Fibroblast of the aortic adventitia (primary cell): ENCODE results near the gene FREY1. TPM values are rescaled to one million over a fixed set of nuclear protein-coding genes. Genes with fewer than 3 reads are reported as not detected.
A peak's percentile ranks its signal among the peaks of the same experiment; 100 is the strongest.

ENCODE experiments used
- DNase-seq: peaks from one replicate; pipeline ENCODE4 v3.0.0-alpha.2; 2010; ENCODE audit warnings: low read depth
- H3K4me3 ChIP-seq: 2 replicates; pipeline ENCODE4 v1.5.1; 2011; ENCODE audit warnings: low read depth, mild to moderate bottlenecking, control low read depth, low read length, moderate library complexity
- CTCF ChIP-seq: IDR thresholded peaks from 2 replicates; pipeline ENCODE4 v1.5.1; 2011; ENCODE audit warnings: mild to moderate bottlenecking, low read length, control low read depth, inconsistent platforms; ENCODE audit not compliant: insufficient read depth
- total RNA-seq: library from RNA; depleted of rRNA; stranded (reverse); fragments of >200 nt; gene quantifications from 2 replicates; pipeline ENCODE4 v1.2.3, GENCODE V29; 2012; ENCODE audit warnings: low replicate concordance

FREY1 gene
- 1.6 TPM in 1 of 2 replicates, not detected in the other for total RNA-seq

- TF ChIP-seq CTCF, result no peak
- no peak for DNase-seq
- H3K4me3 ChIP-seq, result no peak within 1 kb of the TSS
These were observed at the start of gene FREY1 for GRCh38 chr11:45906965-45907611. Gene FREY1 (minus strand): TSS chr11:45907271. CDS start chr11:45907245, 26 bp downstream.

- DNase-seq, result peak; percentile 76
- TF ChIP-seq CTCF, result no peak
- no peak overlapping the region for H3K4me3 ChIP-seq
These were observed 42.9 kb upstream of the FREY1 start for GRCh38 chr11:45949992-45950407.

GRCh38 chr11:45948356-45948755, 41.3 kb upstream of the FREY1 start:
- TF ChIP-seq CTCF, result no peak
- no peak for DNase-seq
- H3K4me3 ChIP-seq, result no peak overlapping the region

- DNase-seq, result no peak
- no peak for TF ChIP-seq CTCF
- H3K4me3 ChIP-seq, result no peak overlapping the region
These were observed 40.8 kb upstream of the FREY1 start for GRCh38 chr11:45947885-45948284.

- no peak overlapping the region for H3K4me3 ChIP-seq
- TF ChIP-seq CTCF, result no peak
- DNase-seq, result no peak
These were observed 38.4 kb upstream of the FREY1 start for GRCh38 chr11:45945397-45945999.

GRCh38 chr11:45942381-45942780, 35.3 kb upstream of the FREY1 start:
- no peak for TF ChIP-seq CTCF
- no peak overlapping the region for H3K4me3 ChIP-seq
- no peak for DNase-seq
